HEK293 (cell line): ENCODE measurements around the gene EPM2A.

Experiments used
- CTCF ChIA-PET: fragments of 350-600 bp; formaldehyde crosslinking; extraction: SDS; loops from one replicate; lab custom pipeline; 2021; ENCODE audit warnings: antibody characterized with exemption; lab: Yijun Ruan, JAX
- POLR2A ChIA-PET: fragments of 300-600 bp; formaldehyde crosslinking; extraction: SDS; loops from one replicate; lab custom pipeline; 2020; ENCODE audit warnings: antibody characterized with exemption, inconsistent platforms; lab: Yijun Ruan, JAX
- H3K27ac ChIP-seq: fragments of 200-500 bp; sonication (Bioruptor generic); 2 replicates; pipeline ENCODE4 v1.5.1; 2014; ENCODE audit warnings: low read depth, low read length, control low read depth, inconsistent platforms; ENCODE audit errors: extremely low read depth
- H3K36me3 ChIP-seq, 2 experiments: fragments of 200-500 bp in 1 of 2; sonication (Bioruptor generic) in 1 of 2; 1 replicate in 1 of 2; 2 replicates in 1 of 2; pipeline ENCODE4 v1.5.1; 2014 to 2017; ENCODE audit warnings: inconsistent platforms in 2 of 2, low read length in 2 of 2; ENCODE audit not compliant: control insufficient read depth in 2 of 2, insufficient read depth in 1 of 2
- H3K4me1 ChIP-seq: fragments of 200-500 bp; sonication (Bioruptor generic); 2 replicates; pipeline ENCODE4 v1.5.1; 2014; ENCODE audit warnings: mild to moderate bottlenecking, low read length, inconsistent platforms; ENCODE audit not compliant: control insufficient read depth, insufficient read depth
- H3K4me3 ChIP-seq: 2 replicates; pipeline ENCODE4 v1.5.1; 2011; ENCODE audit warnings: low read depth, mild to moderate bottlenecking, control low read depth, low read length, moderate library complexity
- H3K9me3 ChIP-seq: fragments of 200-500 bp; sonication (Bioruptor generic); 2 replicates; pipeline ENCODE4 v1.5.1; 2014; ENCODE audit warnings: low read depth, low read length, inconsistent platforms; ENCODE audit not compliant: control insufficient read depth, insufficient read depth
- FEZF1 ChIP-seq: fragments of 450-650 bp; formaldehyde crosslinking; IDR thresholded peaks from 2 replicates; pipeline ENCODE4 v1.5.1; 2016; ENCODE audit warnings: missing biosample characterization, missing genetic modification characterization
- GLI4 ChIP-seq: fragments of 450-650 bp; formaldehyde crosslinking; IDR thresholded peaks from 2 replicates; pipeline ENCODE4 v1.5.1; 2016; ENCODE audit warnings: missing biosample characterization, missing genetic modification characterization
- KLF10 ChIP-seq: fragments of 450-650 bp; IDR thresholded peaks from 2 replicates; pipeline ENCODE4 v1.5.1; 2018; ENCODE audit warnings: missing biosample characterization, mild to moderate bottlenecking, missing genetic modification characterization
- PRDM1 ChIP-seq: fragments of 450-650 bp; formaldehyde crosslinking; IDR thresholded peaks from 2 replicates; pipeline ENCODE4; 2016; ENCODE audit warnings: missing biosample characterization, missing genetic modification characterization
- RBAK ChIP-seq: fragments of 450-650 bp; formaldehyde crosslinking; IDR thresholded peaks from 2 replicates; pipeline ENCODE4 v1.5.1; 2016; ENCODE audit warnings: missing biosample characterization, missing genetic modification characterization
- WT1 ChIP-seq: fragments of 450-650 bp; formaldehyde crosslinking; IDR thresholded peaks from 2 replicates; pipeline ENCODE4 v1.5.1; 2016; ENCODE audit warnings: missing biosample characterization, missing genetic modification characterization
- ZFP37 ChIP-seq: fragments of 450-650 bp; formaldehyde crosslinking; IDR thresholded peaks from 2 replicates; pipeline ENCODE4 v1.5.1; 2016; ENCODE audit warnings: missing biosample characterization, missing genetic modification characterization
- ZNF10 ChIP-seq: fragments of 450-650 bp; formaldehyde crosslinking; IDR thresholded peaks from 2 replicates; pipeline ENCODE4 v1.5.1; 2017; ENCODE audit warnings: missing biosample characterization, missing genetic modification characterization
- ZNF112 ChIP-seq: fragments of 450-650 bp; formaldehyde crosslinking; IDR thresholded peaks from 2 replicates; pipeline ENCODE4 v1.5.0; 2017; ENCODE audit warnings: missing biosample characterization, missing genetic modification characterization
- ZNF114 ChIP-seq: fragments of 450-650 bp; formaldehyde crosslinking; IDR thresholded peaks from 2 replicates; pipeline ENCODE4 v1.5.0; 2017; ENCODE audit warnings: missing biosample characterization, missing genetic modification characterization
- ZNF132 ChIP-seq: fragments of 450-650 bp; formaldehyde crosslinking; IDR thresholded peaks from 2 replicates; pipeline ENCODE4 v1.5.1; 2017; ENCODE audit warnings: missing biosample characterization, missing genetic modification characterization, borderline replicate concordance
- ZNF174 ChIP-seq: fragments of 450-650 bp; formaldehyde crosslinking; IDR thresholded peaks from 2 replicates; pipeline ENCODE4 v1.5.0; 2017; ENCODE audit warnings: missing biosample characterization, mild to moderate bottlenecking, missing genetic modification characterization
- ZNF184 ChIP-seq: fragments of 450-650 bp; IDR thresholded peaks from 2 replicates; pipeline ENCODE4 v1.5.1; 2018; ENCODE audit warnings: missing biosample characterization, mild to moderate bottlenecking, missing genetic modification characterization
- ZNF433 ChIP-seq: fragments of 450-650 bp; formaldehyde crosslinking; IDR thresholded peaks from 2 replicates; pipeline ENCODE4 v1.5.1; 2016; ENCODE audit warnings: missing biosample characterization, missing genetic modification characterization, low read depth
- ZNF529 ChIP-seq: fragments of 450-650 bp; formaldehyde crosslinking; IDR thresholded peaks from 2 replicates; pipeline ENCODE4 v1.5.1; 2017; ENCODE audit warnings: missing genetic modification characterization, missing biosample characterization; ENCODE audit not compliant: insufficient replicate concordance
- ZNF792 ChIP-seq: fragments of 450-650 bp; formaldehyde crosslinking; IDR thresholded peaks from 2 replicates; pipeline ENCODE4 v1.5.1; 2016; ENCODE audit warnings: missing biosample characterization, missing genetic modification characterization
- ZNF843 ChIP-seq: fragments of 450-650 bp; formaldehyde crosslinking; IDR thresholded peaks from 2 replicates; pipeline ENCODE4 v1.5.1; 2016; ENCODE audit warnings: missing biosample characterization, missing genetic modification characterization
- TF ChIP-seq, protein P1 (sequence below): fragments of 450-650 bp; formaldehyde crosslinking; IDR thresholded peaks from 2 replicates; pipeline ENCODE4; 2016; ENCODE audit warnings: missing biosample characterization, missing genetic modification characterization
- TF ChIP-seq, protein P2 (sequence below): fragments of 450-650 bp; formaldehyde crosslinking; IDR thresholded peaks from 2 replicates; pipeline ENCODE4 v1.5.1; 2016; ENCODE audit warnings: missing biosample characterization, missing genetic modification characterization
- TF ChIP-seq, protein P3 (sequence below): fragments of 450-650 bp; formaldehyde crosslinking; IDR thresholded peaks from 2 replicates; pipeline ENCODE4 v1.5.1; 2016; ENCODE audit warnings: missing biosample characterization, missing genetic modification characterization
- TF ChIP-seq, protein P4 (sequence below): sonication (generic); formaldehyde crosslinking; IDR thresholded peaks from 2 replicates; pipeline ENCODE4 v1.8.1; 2022; ENCODE audit warnings: mild to moderate bottlenecking, moderate library complexity, missing genetic modification reagents
- TF ChIP-seq, protein P5 (sequence below): fragments of 450-650 bp; formaldehyde crosslinking; IDR thresholded peaks from 2 replicates; pipeline ENCODE4 v1.5.1; 2017; ENCODE audit warnings: missing biosample characterization, missing genetic modification characterization

The EPM2A gene

DNA sequence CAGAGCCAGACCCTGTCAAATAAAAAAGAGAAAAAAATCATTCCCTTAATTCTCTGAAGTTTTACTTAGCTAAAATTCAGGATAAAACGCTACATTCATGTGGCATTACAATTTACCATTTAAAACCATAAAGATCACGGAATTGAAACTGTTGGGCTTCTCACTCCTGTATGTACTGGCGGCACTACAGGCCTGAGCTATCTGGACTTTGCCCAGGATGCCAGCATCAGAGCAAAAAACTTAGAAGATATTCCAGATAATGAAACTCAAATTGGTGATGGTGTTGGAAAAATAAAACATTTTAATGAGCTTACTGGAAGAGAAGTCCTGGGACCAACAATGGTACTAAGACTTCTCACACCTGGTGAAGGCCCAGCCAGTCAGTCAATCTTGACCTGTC, 14.2 kb downstream of the EPM2A start:
- Histone ChIP-seq H3K4me1 (no peaks in the 10 kb centered on the region), H3K27ac (no peak overlapping the region), H3K9me3 (no peaks in the 10 kb centered on the region), H3K36me3 (no peaks in the 10 kb centered on the region), H3K4me3 (no peak overlapping the region)
- ChIA-PET POLR2A (interaction anchor here (1.2 kb wide), 1 partner anchor 14 kb away, joined by 4 read pairs; the partner anchor contains the start of gene EPM2A), CTCF (interaction anchor here (0.6 to 2.5 kb wide), 2 partner anchors 15 to 17 kb away, joined by 3 to 11 read pairs; no protein-coding TSS in a partner anchor)
- no peak for TF ChIP-seq PRDM1 (tag by site-specific recombination)
- TF ChIP-seq ZNF433 (tag by site-specific recombination), result no peak
- TF ChIP-seq, protein P1, sequence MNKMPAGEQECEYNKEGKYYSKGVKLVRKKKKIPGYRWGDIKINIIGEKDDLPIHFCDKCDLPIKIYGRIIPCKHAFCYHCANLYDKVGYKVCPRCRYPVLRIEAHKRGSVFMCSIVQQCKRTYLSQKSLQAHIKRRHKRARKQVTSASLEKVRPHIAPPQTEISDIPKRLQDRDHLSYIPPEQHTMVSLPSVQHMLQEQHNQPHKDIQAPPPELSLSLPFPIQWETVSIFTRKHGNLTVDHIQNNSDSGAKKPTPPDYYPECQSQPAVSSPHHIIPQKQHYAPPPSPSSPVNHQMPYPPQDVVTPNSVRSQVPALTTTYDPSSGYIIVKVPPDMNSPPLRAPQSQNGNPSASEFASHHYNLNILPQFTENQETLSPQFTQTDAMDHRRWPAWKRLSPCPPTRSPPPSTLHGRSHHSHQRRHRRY, result no peak
- TF ChIP-seq, protein P2, sequence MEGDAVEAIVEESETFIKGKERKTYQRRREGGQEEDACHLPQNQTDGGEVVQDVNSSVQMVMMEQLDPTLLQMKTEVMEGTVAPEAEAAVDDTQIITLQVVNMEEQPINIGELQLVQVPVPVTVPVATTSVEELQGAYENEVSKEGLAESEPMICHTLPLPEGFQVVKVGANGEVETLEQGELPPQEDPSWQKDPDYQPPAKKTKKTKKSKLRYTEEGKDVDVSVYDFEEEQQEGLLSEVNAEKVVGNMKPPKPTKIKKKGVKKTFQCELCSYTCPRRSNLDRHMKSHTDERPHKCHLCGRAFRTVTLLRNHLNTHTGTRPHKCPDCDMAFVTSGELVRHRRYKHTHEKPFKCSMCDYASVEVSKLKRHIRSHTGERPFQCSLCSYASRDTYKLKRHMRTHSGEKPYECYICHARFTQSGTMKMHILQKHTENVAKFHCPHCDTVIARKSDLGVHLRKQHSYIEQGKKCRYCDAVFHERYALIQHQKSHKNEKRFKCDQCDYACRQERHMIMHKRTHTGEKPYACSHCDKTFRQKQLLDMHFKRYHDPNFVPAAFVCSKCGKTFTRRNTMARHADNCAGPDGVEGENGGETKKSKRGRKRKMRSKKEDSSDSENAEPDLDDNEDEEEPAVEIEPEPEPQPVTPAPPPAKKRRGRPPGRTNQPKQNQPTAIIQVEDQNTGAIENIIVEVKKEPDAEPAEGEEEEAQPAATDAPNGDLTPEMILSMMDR (tag by site-specific recombination), result no peak
- no peak for TF ChIP-seq ZNF10
- no peak for TF ChIP-seq ZNF792 (tag by site-specific recombination)
- TF ChIP-seq, protein P3, sequence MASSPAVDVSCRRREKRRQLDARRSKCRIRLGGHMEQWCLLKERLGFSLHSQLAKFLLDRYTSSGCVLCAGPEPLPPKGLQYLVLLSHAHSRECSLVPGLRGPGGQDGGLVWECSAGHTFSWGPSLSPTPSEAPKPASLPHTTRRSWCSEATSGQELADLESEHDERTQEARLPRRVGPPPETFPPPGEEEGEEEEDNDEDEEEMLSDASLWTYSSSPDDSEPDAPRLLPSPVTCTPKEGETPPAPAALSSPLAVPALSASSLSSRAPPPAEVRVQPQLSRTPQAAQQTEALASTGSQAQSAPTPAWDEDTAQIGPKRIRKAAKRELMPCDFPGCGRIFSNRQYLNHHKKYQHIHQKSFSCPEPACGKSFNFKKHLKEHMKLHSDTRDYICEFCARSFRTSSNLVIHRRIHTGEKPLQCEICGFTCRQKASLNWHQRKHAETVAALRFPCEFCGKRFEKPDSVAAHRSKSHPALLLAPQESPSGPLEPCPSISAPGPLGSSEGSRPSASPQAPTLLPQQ (tag by site-specific recombination), result no peak
- TF ChIP-seq RBAK, result no peak
- no peak for TF ChIP-seq FEZF1 (tag by site-specific recombination)
- TF ChIP-seq ZNF184 (tag by site-specific recombination), result no peak
- TF ChIP-seq GLI4 (tag by site-specific recombination), result no peak
- no peak for TF ChIP-seq ZNF529 (tag by site-specific recombination)
- TF ChIP-seq ZNF174 (tag by site-specific recombination), result no peak
- TF ChIP-seq ZNF112 (tag by site-specific recombination), result no peak
- no peak for TF ChIP-seq ZNF132
- TF ChIP-seq, protein P4, sequence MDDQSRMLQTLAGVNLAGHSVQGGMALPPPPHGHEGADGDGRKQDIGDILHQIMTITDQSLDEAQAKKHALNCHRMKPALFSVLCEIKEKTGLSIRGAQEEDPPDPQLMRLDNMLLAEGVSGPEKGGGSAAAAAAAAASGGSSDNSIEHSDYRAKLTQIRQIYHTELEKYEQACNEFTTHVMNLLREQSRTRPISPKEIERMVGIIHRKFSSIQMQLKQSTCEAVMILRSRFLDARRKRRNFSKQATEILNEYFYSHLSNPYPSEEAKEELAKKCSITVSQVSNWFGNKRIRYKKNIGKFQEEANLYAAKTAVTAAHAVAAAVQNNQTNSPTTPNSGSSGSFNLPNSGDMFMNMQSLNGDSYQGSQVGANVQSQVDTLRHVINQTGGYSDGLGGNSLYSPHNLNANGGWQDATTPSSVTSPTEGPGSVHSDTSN, result no peak
- TF ChIP-seq KLF10 (tag by site-specific recombination), result no peak
- TF ChIP-seq ZFP37 (tag by site-specific recombination), result no peak
- no peak for TF ChIP-seq ZNF114 (tag by site-specific recombination)

DNA sequence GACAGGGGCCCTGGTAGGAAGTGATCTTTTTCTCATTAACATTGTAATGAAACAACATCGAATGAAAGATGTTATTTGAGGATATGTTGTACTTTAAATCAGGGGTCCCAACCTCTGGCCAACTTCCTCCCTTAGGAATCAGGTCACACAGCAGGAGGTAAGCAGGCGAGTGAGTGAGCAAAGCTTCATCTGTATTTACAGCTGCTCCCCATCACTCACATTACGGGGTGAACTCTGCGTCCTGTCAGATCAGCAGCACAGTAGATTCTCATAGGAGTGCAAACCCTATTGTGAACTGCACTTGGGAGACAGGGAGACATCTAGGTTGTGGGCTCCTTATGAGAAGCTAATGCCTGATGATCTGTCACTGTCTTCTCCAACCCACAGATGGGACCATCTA, 19.9 kb downstream of the EPM2A start:
- Histone ChIP-seq H3K27ac (no peak overlapping the region), H3K4me3 (no peak overlapping the region), H3K4me1 (no peaks in the 10 kb centered on the region), H3K36me3 (no peaks in the 10 kb centered on the region), H3K9me3 (no peaks in the 10 kb centered on the region)
- POLR2A ChIA-PET, result no interaction called here
- TF ChIP-seq ZNF843 (tag by site-specific recombination), result no peak
- no peak for TF ChIP-seq WT1 (tag by site-specific recombination)
- TF ChIP-seq, protein P5, sequence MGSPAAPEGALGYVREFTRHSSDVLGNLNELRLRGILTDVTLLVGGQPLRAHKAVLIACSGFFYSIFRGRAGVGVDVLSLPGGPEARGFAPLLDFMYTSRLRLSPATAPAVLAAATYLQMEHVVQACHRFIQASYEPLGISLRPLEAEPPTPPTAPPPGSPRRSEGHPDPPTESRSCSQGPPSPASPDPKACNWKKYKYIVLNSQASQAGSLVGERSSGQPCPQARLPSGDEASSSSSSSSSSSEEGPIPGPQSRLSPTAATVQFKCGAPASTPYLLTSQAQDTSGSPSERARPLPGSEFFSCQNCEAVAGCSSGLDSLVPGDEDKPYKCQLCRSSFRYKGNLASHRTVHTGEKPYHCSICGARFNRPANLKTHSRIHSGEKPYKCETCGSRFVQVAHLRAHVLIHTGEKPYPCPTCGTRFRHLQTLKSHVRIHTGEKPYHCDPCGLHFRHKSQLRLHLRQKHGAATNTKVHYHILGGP (tag by site-specific recombination), result no peak
- CTCF ChIA-PET, result interaction anchor here (1.1 kb wide), 1 partner anchor 12 kb away, joined by 3 read pairs; no protein-coding TSS in a partner anchor
